BE2C (cell line): ENCODE data around the gene GGN.
A peak's percentile ranks its signal among the peaks of the same experiment; 100 is the strongest.
"Not testable (repeated sequence)": the region's sequence is repeated elsewhere in the genome, so short reads cannot be mapped to it uniquely, and the experiment has no call there.

ENCODE experiments used
- DNase-seq: peaks from one replicate; pipeline ENCODE4 v3.0.0-alpha.2; 2020
- H3K27me3 ChIP-seq: fragments of 250-450 bp; sonication (Bioruptor Pico); 2 replicates; pipeline ENCODE4 v1.5.1; 2020; ENCODE audit warnings: mild to moderate bottlenecking
- H3K36me3 ChIP-seq: fragments of 250-450 bp; sonication (Bioruptor Pico); 2 replicates; pipeline ENCODE4 v1.5.1; 2020; ENCODE audit warnings: mild to moderate bottlenecking
- H3K4me1 ChIP-seq: fragments of 250-450 bp; sonication (Bioruptor Pico); 2 replicates; pipeline ENCODE4 v1.5.1; 2020
- H3K4me3 ChIP-seq: 2 replicates; pipeline ENCODE4 v1.5.1; 2011; ENCODE audit warnings: low read depth, low read length
- H3K9me3 ChIP-seq: fragments of 250-450 bp; sonication (Bioruptor Pico); 2 replicates; pipeline ENCODE4 v1.5.1; 2020
- CTCF ChIP-seq: IDR thresholded peaks from 2 replicates; pipeline ENCODE4 v1.5.1; 2012; ENCODE audit warnings: mild to moderate bottlenecking, low read depth, low read length

GGN gene

GRCh38 chr19:38373907-38374331 lies 13.9 kb downstream of the GGN start:
- no peaks in the 10 kb centered on the region for H3K27me3 ChIP-seq
- H3K4me3 ChIP-seq: peak overlapping the region; percentile 99
- peaks cover 18% of the 10 kb centered on the region for H3K36me3 ChIP-seq
- no peak for DNase-seq
- no peaks in the 10 kb centered on the region; the same call in 1 of the 2 replicates for H3K4me1 ChIP-seq
- TF ChIP-seq CTCF: no peak
- no peaks in the 10 kb centered on the region for H3K9me3 ChIP-seq

- Histone ChIP-seq H3K4me3 (no peak overlapping the region), H3K36me3 (peaks cover 2% of the 10 kb centered on the region), H3K4me1 (no peaks in the 10 kb centered on the region; the same call in 1 of the 2 replicates), H3K27me3 (no peaks in the 10 kb centered on the region), H3K9me3 (no peaks in the 10 kb centered on the region)
- TF ChIP-seq CTCF: no peak
- DNase-seq: no peak
Measured at GRCh38 chr19:38371081-38371480, 16.8 kb downstream of the GGN start.

- Histone ChIP-seq H3K4me1 (no peaks in the 10 kb centered on the region), H3K36me3 (no peaks in the 10 kb centered on the region), H3K4me3 (no peak overlapping the region), H3K27me3 (no peaks in the 10 kb centered on the region), H3K9me3 (no peaks in the 10 kb centered on the region)
- no peak for DNase-seq
- no peak for TF ChIP-seq CTCF
Measured at GRCh38 chr19:38370299-38370698, 17.5 kb downstream of the GGN start.

GRCh38 chr19:38369584-38369983 lies 18.2 kb downstream of the GGN start:
- no peaks in the 10 kb centered on the region for H3K4me1 ChIP-seq
- no peak overlapping the region for H3K4me3 ChIP-seq
- H3K9me3 ChIP-seq: no peaks in the 10 kb centered on the region
- no peak for DNase-seq
- TF ChIP-seq CTCF: no peak
- H3K27me3 ChIP-seq: no peaks in the 10 kb centered on the region
- H3K36me3 ChIP-seq: no peaks in the 10 kb centered on the region

GRCh38 chr19:38367041-38367440 lies 20.8 kb downstream of the GGN start:
- no peaks in the 10 kb centered on the region for H3K4me1 ChIP-seq
- no peaks in the 10 kb centered on the region for H3K9me3 ChIP-seq
- H3K4me3 ChIP-seq: no peak overlapping the region
- DNase-seq: no peak
- H3K36me3 ChIP-seq: no peaks in the 10 kb centered on the region
- H3K27me3 ChIP-seq: no peaks in the 10 kb centered on the region
- no peak for TF ChIP-seq CTCF

GRCh38 chr19:38362946-38363688 lies 24.7 kb downstream of the GGN start:
- peaks cover 32% of the 10 kb centered on the region for H3K27me3 ChIP-seq
- not testable (repeated sequence) for H3K9me3 ChIP-seq, H3K4me1 ChIP-seq, H3K36me3 ChIP-seq, H3K4me3 ChIP-seq, DNase-seq
